Embryonic facial prominence (tissue), 1 donor: ENCODE measurements around the gene LGMN.

Experiments used
- DNase-seq: peaks from one replicate; pipeline ENCODE4 v3.0.0-alpha.2; 2016; ENCODE audit errors: extremely low spot score

Gene LGMN

GRCh38 chr14:92675976-92676375 is 72.5 kb downstream of the LGMN start:
- no peak for DNase-seq

- DNase-seq = no peak
Measured at GRCh38 chr14:92675421-92675820, 73.0 kb downstream of the LGMN start.

- DNase-seq = no peak
Measured at GRCh38 chr14:92673601-92674150, 74.8 kb downstream of the LGMN start.

- DNase-seq = no peak
Measured at GRCh38 chr14:92670643-92671366, 77.6 kb downstream of the LGMN start.

GRCh38 chr14:92670160-92670559 is 78.3 kb downstream of the LGMN start:
- DNase-seq = peak; percentile 25

- no peak for DNase-seq
Measured at GRCh38 chr14:92668276-92668973, 80.0 kb downstream of the LGMN start.

- DNase-seq = no peak
Measured at GRCh38 chr14:92666251-92666650, 82.2 kb downstream of the LGMN start.

- no peak for DNase-seq
Measured at GRCh38 chr14:92665661-92666110, 82.7 kb downstream of the LGMN start.

- no peak for DNase-seq
Measured at GRCh38 chr14:92663049-92663448, 85.4 kb downstream of the LGMN start.

GRCh38 chr14:92660571-92660970 is 87.9 kb downstream of the LGMN start:
- DNase-seq = no peak

GRCh38 chr14:92659765-92660561 is 88.5 kb downstream of the LGMN start:
- DNase-seq = no peak

GRCh38 chr14:92658684-92659083 is 89.7 kb downstream of the LGMN start:
- DNase-seq = no peak

GRCh38 chr14:92658160-92658559 is 90.3 kb downstream of the LGMN start:
- DNase-seq = no peak

GRCh38 chr14:92657457-92658142 is 90.8 kb downstream of the LGMN start:
- no peak for DNase-seq

GRCh38 chr14:92656306-92657081 is 91.9 kb downstream of the LGMN start:
- DNase-seq = no peak

- no peak for DNase-seq
Measured at GRCh38 chr14:92655419-92656201, 92.8 kb downstream of the LGMN start.

GRCh38 chr14:92654239-92654901 is 94.1 kb downstream of the LGMN start:
- DNase-seq = no peak
